ENCODE measurements around the gene MICAL3.

GRCh38 chr22:17836992-17837742 lies 187.2 kb downstream of the MICAL3 start:
- TF ChIP-seq EZH2phosphoT487 (IDR thresholded peaks at IDR 0.05; ENCODE audit: insufficient read depth, low read depth) (no peak), EZH2 (IDR thresholded peaks at IDR 0.05; ENCODE audit: insufficient read depth, poor library complexity, severe bottlenecking) (no peak)

Measured in GM23248 (cell line).